HG03060 (cell line): ENCODE measurements around the gene RUNX3.
"Not testable (repeated sequence)": the region's sequence is repeated elsewhere in the genome, so short reads cannot be mapped to it uniquely, and the experiment has no call there.

ENCODE experiments used
- ATAC-seq: cut with Tn5 transposase; IDR thresholded peaks from one replicate; pipeline ENCODE4 v1.9.1; 2021; ENCODE audit warnings: low read depth, moderate number of reproducible peaks; ENCODE audit not compliant: unreplicated experiment

Gene RUNX3

GRCh38 chr1:24891367-24891766 lies 38.7 kb downstream of the RUNX3 start:
- not testable (repeated sequence) for ATAC-seq

- no peak for ATAC-seq
Observed at GRCh38 chr1:24890887-24891286, 39.2 kb downstream of the RUNX3 start.

- no peak for ATAC-seq
Observed at GRCh38 chr1:24888971-24889676, 41.0 kb downstream of the RUNX3 start.

GRCh38 chr1:24888061-24888970 lies 41.8 kb downstream of the RUNX3 start:
- no peak for ATAC-seq

- no peak for ATAC-seq
Observed at GRCh38 chr1:24886241-24886640, 43.8 kb downstream of the RUNX3 start.

GRCh38 chr1:24884751-24885150 lies 45.3 kb downstream of the RUNX3 start:
- ATAC-seq, result no peak

- no peak for ATAC-seq
Observed at GRCh38 chr1:24881034-24881433, 49.0 kb downstream of the RUNX3 start.

GRCh38 chr1:24878775-24879742 lies 51.0 kb downstream of the RUNX3 start:
- ATAC-seq, result no peak

GRCh38 chr1:24878045-24878444 lies 52.0 kb downstream of the RUNX3 start:
- no peak for ATAC-seq

- ATAC-seq, result no peak
Observed at GRCh38 chr1:24875991-24876506, 54.0 kb downstream of the RUNX3 start.

GRCh38 chr1:24875257-24875656 lies 54.8 kb downstream of the RUNX3 start:
- ATAC-seq, result no peak

GRCh38 chr1:24874611-24875234 lies 55.4 kb downstream of the RUNX3 start:
- no peak for ATAC-seq

- no peak for ATAC-seq
Observed at GRCh38 chr1:24874056-24874455, 56.0 kb downstream of the RUNX3 start.

- no peak for ATAC-seq
Observed at GRCh38 chr1:24873148-24873547, 56.9 kb downstream of the RUNX3 start.

GRCh38 chr1:24872061-24872850 lies 57.8 kb downstream of the RUNX3 start:
- no peak for ATAC-seq

- ATAC-seq, result no peak
Observed at GRCh38 chr1:24871306-24871901, 58.7 kb downstream of the RUNX3 start.

GRCh38 chr1:24870551-24871195 lies 59.4 kb downstream of the RUNX3 start:
- no peak for ATAC-seq
